GM18517 (cell line): Measurements from ENCODE around the gene CACNA1H.
"Not testable (repeated sequence)": the region's sequence is repeated elsewhere in the genome, so short reads cannot be mapped to it uniquely, and the experiment has no call there.

Experiments used
- ATAC-seq: cut with Tn5 transposase; IDR thresholded peaks from one replicate; pipeline ENCODE4 v1.9.1; 2021; ENCODE audit warnings: mild to moderate bottlenecking, moderate library complexity; ENCODE audit not compliant: unreplicated experiment

Gene CACNA1H

GRCh38 chr16:1243363-1243762 lies 90.5 kb downstream of the CACNA1H start:
- not testable (repeated sequence) for ATAC-seq

- not testable (repeated sequence) for ATAC-seq
These were observed 91.3 kb downstream of the CACNA1H start for GRCh38 chr16:1243907-1244850.

- no peak for ATAC-seq
These were observed 92.0 kb downstream of the CACNA1H start for GRCh38 chr16:1244881-1245280.

GRCh38 chr16:1245452-1246020 lies 92.6 kb downstream of the CACNA1H start:
- ATAC-seq, result no peak

- not testable (repeated sequence) for ATAC-seq
These were observed 95.1 kb downstream of the CACNA1H start for GRCh38 chr16:1247903-1248537.

- not testable (repeated sequence) for ATAC-seq
These were observed 96.3 kb downstream of the CACNA1H start for GRCh38 chr16:1249031-1249755.

- not testable (repeated sequence) for ATAC-seq
These were observed 100.9 kb downstream of the CACNA1H start for GRCh38 chr16:1253701-1254364.

GRCh38 chr16:1254821-1255220 lies 101.9 kb downstream of the CACNA1H start:
- not testable (repeated sequence) for ATAC-seq

GRCh38 chr16:1255276-1256122 lies 102.6 kb downstream of the CACNA1H start, which contains the start of gene TPSD1:
Gene TPSD1, plus strand, starts transcription at chr16:1256069. Its CDS starts 212 bp downstream, at chr16:1256281.
- not testable (repeated sequence) for ATAC-seq

- ATAC-seq, result not testable (repeated sequence)
These were observed 103.5 kb downstream of the CACNA1H start for GRCh38 chr16:1256296-1256873.

- ATAC-seq, result no peak
These were observed 104.0 kb downstream of the CACNA1H start for GRCh38 chr16:1256874-1257322.

- no peak for ATAC-seq
These were observed 104.8 kb downstream of the CACNA1H start for GRCh38 chr16:1257561-1258224.

- no peak for ATAC-seq
These were observed 105.3 kb downstream of the CACNA1H start for GRCh38 chr16:1258225-1258600.

- ATAC-seq, result no peak
These were observed 106.2 kb downstream of the CACNA1H start for GRCh38 chr16:1258906-1259759.

- no peak for ATAC-seq
These were observed 106.8 kb downstream of the CACNA1H start for GRCh38 chr16:1259760-1260068.

- no peak for ATAC-seq
These were observed 107.3 kb downstream of the CACNA1H start for GRCh38 chr16:1260101-1260680.

- ATAC-seq, result no peak
These were observed 108.4 kb downstream of the CACNA1H start for GRCh38 chr16:1261131-1261892.
